ENCODE data around the gene CEP112. TPM values are rescaled to one million over a fixed set of nuclear protein-coding genes. Genes with fewer than 3 reads are reported as not detected.

Gene CEP112
- total and polyA plus RNA-seq, 9 of the 15 experiments (the other 6 are each of a cell fraction or from before 2014, with no cell fraction given), result 0.84 TPM; not detected in 8

- TF ChIP-seq, protein P1, sequence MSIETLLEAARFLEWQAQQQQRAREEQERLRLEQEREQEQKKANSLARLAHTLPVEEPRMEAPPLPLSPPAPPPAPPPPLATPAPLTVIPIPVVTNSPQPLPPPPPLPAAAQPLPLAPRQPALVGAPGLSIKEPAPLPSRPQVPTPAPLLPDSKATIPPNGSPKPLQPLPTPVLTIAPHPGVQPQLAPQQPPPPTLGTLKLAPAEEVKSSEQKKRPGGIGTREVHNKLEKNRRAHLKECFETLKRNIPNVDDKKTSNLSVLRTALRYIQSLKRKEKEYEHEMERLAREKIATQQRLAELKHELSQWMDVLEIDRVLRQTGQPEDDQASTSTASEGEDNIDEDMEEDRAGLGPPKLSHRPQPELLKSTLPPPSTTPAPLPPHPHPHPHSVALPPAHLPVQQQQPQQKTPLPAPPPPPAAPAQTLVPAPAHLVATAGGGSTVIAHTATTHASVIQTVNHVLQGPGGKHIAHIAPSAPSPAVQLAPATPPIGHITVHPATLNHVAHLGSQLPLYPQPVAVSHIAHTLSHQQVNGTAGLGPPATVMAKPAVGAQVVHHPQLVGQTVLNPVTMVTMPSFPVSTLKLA (conservative IDR thresholded peaks at IDR 0.05), result peak in 1 of 2 experiments; percentile 50; a peak in 3 of 4 replicates
- TF ChIP-seq ARID1B (IDR thresholded peaks at IDR 0.05) (peak; percentile 62), SREBF2 (CRISPR knock-in tag; IDR thresholded peaks at IDR 0.05) (no peak), RBM25 (IDR thresholded peaks at IDR 0.05; ENCODE audit: low read depth, low read length, severe bottlenecking) (no peak)
These were observed 531.0 kb downstream of the CEP112 start (continued) for GRCh38 chr17:65660947-65661346.

- peaks cover 0 to 7% of the 10 kb centered on the region in 2 experiments; a peak in 2 of 5 replicates for H3K4me1 ChIP-seq (replicated peaks in 1 of 2; ENCODE audit: control insufficient read depth in 2 of 2, insufficient read depth in 2 of 2, low read length in 2 of 2)
- no peak for ATAC-seq
- no CpG with 5 or more reads among the region's 1 CpG for WGBS (ENCODE audit: insufficient coverage, low coverage, missing lambda C conversion rate)
- no peaks in the 10 kb centered on the region for H3K9me3 ChIP-seq (replicated peaks; ENCODE audit: control insufficient read depth, insufficient read depth, low read depth, low read length)
- H3K27me3 ChIP-seq (ENCODE audit: control insufficient read depth in 2 of 2, insufficient read depth in 2 of 2, low read length in 2 of 2), result peaks cover 0 to 2% of the 10 kb centered on the region in 2 experiments; a peak in 2 of 5 replicates
- CTCF ChIA-PET (ENCODE audit: low intra/inter-chr PET ratio), result no interaction called here
- H3K79me2 ChIP-seq (ENCODE audit: control insufficient read depth, insufficient read depth, low read length), result no peaks in the 10 kb centered on the region
- no peaks in the 10 kb centered on the region for H4K20me1 ChIP-seq (replicated peaks; ENCODE audit: control insufficient read depth, insufficient read depth, low read length)
- H3K9me1 ChIP-seq (ENCODE audit: control insufficient read depth, insufficient read depth, low read length), result no peaks in the 10 kb centered on the region
- no peaks in the 10 kb centered on the region for H3K36me3 ChIP-seq (ENCODE audit: control insufficient read depth, insufficient read depth, low read length)
- H3K9ac ChIP-seq (ENCODE audit: insufficient read depth in 1 of 2, low read depth in 2 of 2, low read length in 2 of 2), result no peak overlapping the region
- BruUV-seq (replicated peaks), result no TSS peak
- in situ Hi-C loops (cut with MboI), result no loop called here
- POLR2A ChIA-PET, result no interaction called here
- no peak overlapping the region for H3K4me3 ChIP-seq
- no peak for DNase-seq (ENCODE audit: extremely low read depth in 1 of 4, low spot score in 3 of 4)
- TF ChIP-seq, protein P2, sequence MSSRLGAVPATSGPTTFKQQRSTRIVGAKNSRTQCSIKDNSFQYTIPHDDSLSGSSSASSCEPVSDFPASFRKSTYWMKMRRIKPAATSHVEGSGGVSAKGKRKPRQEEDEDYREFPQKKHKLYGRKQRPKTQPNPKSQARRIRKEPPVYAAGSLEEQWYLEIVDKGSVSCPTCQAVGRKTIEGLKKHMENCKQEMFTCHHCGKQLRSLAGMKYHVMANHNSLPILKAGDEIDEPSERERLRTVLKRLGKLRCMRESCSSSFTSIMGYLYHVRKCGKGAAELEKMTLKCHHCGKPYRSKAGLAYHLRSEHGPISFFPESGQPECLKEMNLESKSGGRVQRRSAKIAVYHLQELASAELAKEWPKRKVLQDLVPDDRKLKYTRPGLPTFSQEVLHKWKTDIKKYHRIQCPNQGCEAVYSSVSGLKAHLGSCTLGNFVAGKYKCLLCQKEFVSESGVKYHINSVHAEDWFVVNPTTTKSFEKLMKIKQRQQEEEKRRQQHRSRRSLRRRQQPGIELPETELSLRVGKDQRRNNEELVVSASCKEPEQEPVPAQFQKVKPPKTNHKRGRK (tag; IDR thresholded peaks at IDR 0.05), result peak; percentile 83; the same call in 1 of the 2 replicates
- TF ChIP-seq RAD21 (CRISPR knock-in tag; conservative IDR thresholded peaks at IDR 0.05 in 1 of 2, IDR thresholded peaks at IDR 0.05 in 1 of 2), result no peak
- no peak for TF ChIP-seq ZBTB12 (CRISPR knock-in tag; IDR thresholded peaks at IDR 0.05)
- no peak for FAIRE-seq
- H2AFZ ChIP-seq (ENCODE audit: low read depth, low read length), result no peak overlapping the region
- no peak overlapping the region for H3K27ac ChIP-seq (ENCODE audit: extremely low read depth, low read depth, low read length)
- intact Hi-C loops (cut with micrococcal nuclease), result no loop called here
- no peak overlapping the region for H3K4me2 ChIP-seq (ENCODE audit: insufficient read depth, low read length)
These were observed 531.9 kb downstream of the CEP112 start for GRCh38 chr17:65660078-65660477.
